Measurements from ENCODE around the gene CHAC2.

DNA sequence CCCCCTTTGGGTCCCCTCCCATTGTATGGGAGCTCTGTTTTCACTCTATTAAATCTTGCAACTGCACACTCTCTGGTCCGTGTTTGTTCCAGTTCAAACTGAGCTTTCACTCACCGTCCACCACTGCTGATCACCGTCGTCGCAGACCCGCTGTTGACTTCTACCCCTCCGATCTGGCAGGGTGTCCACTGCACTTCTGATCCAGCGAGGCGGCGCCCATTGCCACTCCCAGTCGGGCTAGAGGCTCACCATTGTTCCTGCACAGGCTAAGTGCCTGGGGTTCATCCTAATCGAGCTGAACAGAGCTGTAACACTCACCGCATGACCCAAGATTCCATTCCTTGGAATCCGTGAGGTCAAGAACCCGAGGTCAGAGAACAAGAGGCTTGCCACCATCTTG lies 11.0 kb upstream of the CHAC2 start:
- no peak for TF ChIP-seq EZH2phosphoT487 (IDR thresholded peaks at IDR 0.05; ENCODE audit: low read depth)
- TF ChIP-seq, protein P1, sequence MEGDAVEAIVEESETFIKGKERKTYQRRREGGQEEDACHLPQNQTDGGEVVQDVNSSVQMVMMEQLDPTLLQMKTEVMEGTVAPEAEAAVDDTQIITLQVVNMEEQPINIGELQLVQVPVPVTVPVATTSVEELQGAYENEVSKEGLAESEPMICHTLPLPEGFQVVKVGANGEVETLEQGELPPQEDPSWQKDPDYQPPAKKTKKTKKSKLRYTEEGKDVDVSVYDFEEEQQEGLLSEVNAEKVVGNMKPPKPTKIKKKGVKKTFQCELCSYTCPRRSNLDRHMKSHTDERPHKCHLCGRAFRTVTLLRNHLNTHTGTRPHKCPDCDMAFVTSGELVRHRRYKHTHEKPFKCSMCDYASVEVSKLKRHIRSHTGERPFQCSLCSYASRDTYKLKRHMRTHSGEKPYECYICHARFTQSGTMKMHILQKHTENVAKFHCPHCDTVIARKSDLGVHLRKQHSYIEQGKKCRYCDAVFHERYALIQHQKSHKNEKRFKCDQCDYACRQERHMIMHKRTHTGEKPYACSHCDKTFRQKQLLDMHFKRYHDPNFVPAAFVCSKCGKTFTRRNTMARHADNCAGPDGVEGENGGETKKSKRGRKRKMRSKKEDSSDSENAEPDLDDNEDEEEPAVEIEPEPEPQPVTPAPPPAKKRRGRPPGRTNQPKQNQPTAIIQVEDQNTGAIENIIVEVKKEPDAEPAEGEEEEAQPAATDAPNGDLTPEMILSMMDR (IDR thresholded peaks at IDR 0.05; ENCODE audit: low read depth, low read length) = no peak

Data from OCI-LY3 (cell line).